Measurements from ENCODE around the gene PIEZO1. TPM values are rescaled to one million over a fixed set of nuclear protein-coding genes. Genes with fewer than 3 reads are reported as not detected.

PIEZO1 gene
- total and polyA plus RNA-seq, 8 donors, result 16.3 to 255 (median 31.8) TPM

GRCh38 chr16:88703486-88704309 is 81.3 kb downstream of the PIEZO1 start:
- intact Hi-C loops (cut with DNase I), result no loop called here
- Histone ChIP-seq H3K27me3 (no peaks in the 10 kb centered on the region), H3K4me1 (peaks cover 0 to 15% (median 4%) of the 10 kb centered on the region in 3 donors), H3K9me3 (no peaks in the 10 kb centered on the region), H3K36me3 (peaks cover 0 to 4% (median 4%) of the 10 kb centered on the region in 3 donors), H3K4me3 (peak overlapping the region in 1 of 4 donors; percentile 26), H3K27ac (peak overlapping the region in 2 of 4 donors; percentile 47 to 64)
- 80 to 85% methylated on average over 26 of the region's 26 CpGs for WGBS, 2 donors
- FAIRE-seq, result no peak
- DNase-seq, result peak in 1 of 6 donors; percentile 48
- TF ChIP-seq, protein P1, sequence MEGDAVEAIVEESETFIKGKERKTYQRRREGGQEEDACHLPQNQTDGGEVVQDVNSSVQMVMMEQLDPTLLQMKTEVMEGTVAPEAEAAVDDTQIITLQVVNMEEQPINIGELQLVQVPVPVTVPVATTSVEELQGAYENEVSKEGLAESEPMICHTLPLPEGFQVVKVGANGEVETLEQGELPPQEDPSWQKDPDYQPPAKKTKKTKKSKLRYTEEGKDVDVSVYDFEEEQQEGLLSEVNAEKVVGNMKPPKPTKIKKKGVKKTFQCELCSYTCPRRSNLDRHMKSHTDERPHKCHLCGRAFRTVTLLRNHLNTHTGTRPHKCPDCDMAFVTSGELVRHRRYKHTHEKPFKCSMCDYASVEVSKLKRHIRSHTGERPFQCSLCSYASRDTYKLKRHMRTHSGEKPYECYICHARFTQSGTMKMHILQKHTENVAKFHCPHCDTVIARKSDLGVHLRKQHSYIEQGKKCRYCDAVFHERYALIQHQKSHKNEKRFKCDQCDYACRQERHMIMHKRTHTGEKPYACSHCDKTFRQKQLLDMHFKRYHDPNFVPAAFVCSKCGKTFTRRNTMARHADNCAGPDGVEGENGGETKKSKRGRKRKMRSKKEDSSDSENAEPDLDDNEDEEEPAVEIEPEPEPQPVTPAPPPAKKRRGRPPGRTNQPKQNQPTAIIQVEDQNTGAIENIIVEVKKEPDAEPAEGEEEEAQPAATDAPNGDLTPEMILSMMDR (IDR thresholded peaks at IDR 0.05), result no peak
- ATAC-seq, result peak in 1 of 4 donors; percentile 13

DNA sequence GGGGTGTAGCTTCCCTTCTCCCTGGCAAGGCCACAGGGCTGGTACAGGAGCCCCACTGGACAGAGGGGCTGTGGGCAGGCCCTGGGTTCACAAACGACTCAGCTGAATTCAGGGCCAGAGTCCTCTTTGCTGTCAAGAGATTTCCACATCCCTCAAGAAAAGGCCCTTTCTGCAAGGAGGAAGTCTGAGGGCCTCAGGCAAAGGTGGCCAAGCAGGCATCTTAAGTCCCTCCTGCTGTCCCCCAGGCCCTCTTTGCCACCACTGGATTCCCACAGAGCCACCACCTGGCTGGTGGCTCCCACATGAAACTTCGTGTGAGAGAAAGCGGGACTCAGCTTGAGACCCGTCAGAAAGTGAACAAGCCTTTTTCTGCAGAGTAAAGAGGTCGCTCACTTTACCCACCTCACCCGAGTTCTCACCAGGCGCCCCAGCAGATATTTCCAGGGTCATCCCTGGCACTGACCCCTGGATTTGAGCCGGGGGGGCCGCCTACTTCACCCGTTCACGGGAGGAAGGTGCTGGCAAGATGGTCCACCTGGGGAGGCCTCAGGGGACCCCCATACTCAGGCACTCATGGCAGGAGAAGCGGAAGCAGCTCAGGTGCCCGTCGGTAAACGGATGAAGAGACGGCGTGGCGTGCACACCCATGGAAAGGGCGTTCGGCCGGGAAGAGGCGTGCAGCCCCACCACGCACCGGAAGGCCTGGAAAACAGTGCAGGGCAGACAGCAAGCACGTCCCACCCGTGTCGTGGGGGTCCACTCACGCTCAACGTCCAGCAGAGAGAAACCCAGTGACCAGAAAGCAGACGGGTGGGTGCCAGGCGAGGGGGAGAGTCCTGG is 82.4 kb downstream of the PIEZO1 start:
- Histone ChIP-seq H3K4me3 (peak overlapping the region in 1 of 4 donors; percentile 26), H3K27me3 (no peaks in the 10 kb centered on the region), H3K36me3 (peaks cover 0 to 12% (median 4%) of the 10 kb centered on the region in 3 donors), H3K27ac (peak overlapping the region in 2 of 4 donors; percentile 64 to 70), H3K9me3 (no peaks in the 10 kb centered on the region), H3K4me1 (peaks cover 0 to 15% (median 4%) of the 10 kb centered on the region in 3 donors)
- WGBS, 2 donors, result 80 to 87% methylated on average over 31 of the region's 31 CpGs
- ATAC-seq (no peak), DNase-seq (no peak), FAIRE-seq (no peak)
- intact Hi-C loops (cut with DNase I), result no loop called here
- TF ChIP-seq, protein P1 (IDR thresholded peaks at IDR 0.05), result no peak

DNA sequence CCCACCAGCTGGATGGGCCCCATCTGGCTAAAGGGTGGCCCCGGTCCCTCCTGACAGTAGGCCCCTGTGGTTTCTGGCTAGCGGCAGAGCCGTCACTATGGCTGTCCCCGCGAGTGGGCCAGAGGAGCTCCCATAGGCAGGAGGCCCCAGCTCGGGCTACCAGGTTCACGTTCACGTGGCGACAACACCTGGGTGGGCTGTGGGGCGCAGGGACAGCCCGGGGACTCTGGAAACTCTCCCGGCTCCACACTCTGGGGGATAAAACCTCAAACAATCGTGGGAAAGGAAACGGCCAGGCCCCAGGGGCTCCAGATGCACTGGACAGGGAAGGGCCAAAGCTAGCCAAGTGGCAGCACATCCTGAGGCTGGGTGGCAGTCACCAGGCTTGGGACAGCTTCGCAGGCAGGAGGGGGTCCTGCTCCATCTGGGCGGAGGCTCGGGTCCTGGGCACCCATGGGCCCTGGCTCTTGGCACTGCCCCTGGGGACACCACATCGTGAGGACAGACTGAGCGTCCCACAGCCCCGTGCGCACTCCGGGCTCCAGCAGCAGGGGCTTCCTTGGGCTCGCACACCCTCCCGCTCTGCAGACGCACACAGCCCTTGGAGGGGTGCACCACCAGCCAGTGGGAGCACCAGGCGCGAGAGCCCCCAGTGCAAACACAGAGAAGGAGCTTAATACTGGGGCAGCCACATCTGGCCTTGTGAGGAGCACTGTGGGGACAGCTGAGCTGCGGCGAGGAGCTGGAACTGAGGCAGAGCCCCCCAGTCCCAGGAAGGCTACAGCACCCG is 83.2 kb downstream of the PIEZO1 start:
- WGBS, 2 donors, result 82 to 85% methylated on average over 30 of the region's 30 CpGs
- TF ChIP-seq, protein P1 (IDR thresholded peaks at IDR 0.05), result no peak
- Histone ChIP-seq H3K9me3 (no peaks in the 10 kb centered on the region), H3K27ac (peak overlapping the region in 2 of 4 donors; percentile 63 to 70), H3K27me3 (no peaks in the 10 kb centered on the region), H3K36me3 (peaks cover 0 to 12% (median 4%) of the 10 kb centered on the region in 3 donors), H3K4me1 (peaks cover 0 to 7% (median 4%) of the 10 kb centered on the region in 3 donors), H3K4me3 (peak overlapping the region in 1 of 4 donors; percentile 17)
- FAIRE-seq, result no peak
- no peak for ATAC-seq
- DNase-seq, result no peak
- intact Hi-C loops (cut with DNase I), result no loop called here

DNA sequence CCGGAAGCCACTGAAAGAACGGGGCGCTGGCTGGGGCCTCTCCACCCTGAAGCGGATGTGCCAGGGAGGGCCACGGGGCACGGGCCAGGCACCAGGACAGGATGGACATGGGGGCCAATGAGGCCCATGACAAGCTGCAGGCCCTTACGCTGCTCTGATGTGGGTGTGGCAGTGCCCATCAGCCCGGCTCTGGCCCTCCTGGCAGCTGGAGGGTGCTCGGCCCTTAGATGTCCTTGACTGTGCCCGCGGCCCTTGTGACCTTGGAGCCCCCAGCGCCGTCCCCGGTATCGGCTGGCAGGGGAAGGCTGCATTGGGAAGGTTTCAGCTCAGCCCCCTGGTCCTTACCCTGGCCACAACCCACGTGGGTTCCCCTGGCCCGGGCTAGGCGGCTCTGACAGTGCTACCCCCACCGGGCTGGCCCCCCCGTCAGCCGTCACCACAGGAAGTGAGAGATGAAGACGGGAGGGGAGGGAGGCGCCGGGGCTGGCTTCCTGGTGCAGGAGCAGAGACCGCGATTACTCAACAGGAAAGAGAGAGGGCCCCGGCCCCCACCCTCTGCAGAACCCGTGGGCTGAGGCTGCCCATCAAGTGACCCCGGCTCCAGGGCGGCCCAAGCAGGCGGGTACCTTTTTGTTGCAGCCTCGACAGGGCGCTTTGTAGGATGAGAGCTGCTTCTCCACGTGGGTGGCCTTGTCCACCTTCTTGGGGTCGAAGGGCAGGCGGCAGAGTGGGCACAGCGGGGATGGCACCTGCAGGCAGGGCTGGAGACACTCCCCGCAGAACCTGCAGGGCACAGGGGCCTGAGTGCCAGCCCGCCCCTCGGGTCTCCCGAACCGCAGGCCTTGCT is 84.2 kb downstream of the PIEZO1 start:
- Histone ChIP-seq H3K9me3 (no peaks in the 10 kb centered on the region), H3K27me3 (no peaks in the 10 kb centered on the region), H3K27ac (peak overlapping the region in 2 of 4 donors; percentile 63 to 70), H3K36me3 (peaks cover 0 to 12% (median 4%) of the 10 kb centered on the region in 3 donors), H3K4me1 (peaks cover 0 to 7% (median 4%) of the 10 kb centered on the region in 3 donors), H3K4me3 (peak overlapping the region in 1 of 4 donors; percentile 17)
- WGBS, 2 donors, result 76 to 79% methylated on average over 37 to 42 of the region's 42 CpGs
- intact Hi-C loops (cut with DNase I), result no loop called here
- ATAC-seq (peak in 3 of 4 donors; percentile 38 to 73 (median 68)), FAIRE-seq (no peak), DNase-seq (peak in 3 of 6 donors; percentile 33 to 86 (median 44))
- TF ChIP-seq, protein P1 (IDR thresholded peaks at IDR 0.05), result no peak

Data from pancreas (tissue), 10 donors.